ENCODE measurements around the gene HECW1. TPM values are rescaled to one million over a fixed set of nuclear protein-coding genes. Genes with fewer than 3 reads are reported as not detected.

The HECW1 gene
- total RNA-seq (under 1 TPM in 1 of 2 donors, not detected in 1; 0.05 TPM), polyA plus RNA-seq (not detected)

GRCh38 chr7:43112459-43112940, at the start of gene HECW1:
Gene HECW1 (plus strand): TSS chr7:43112647. CDS start chr7:43243906, 131,259 bp downstream.
- peaks cover 0 to 24% (median 10%) of the 10 kb centered on the region in 4 donors for H3K27me3 ChIP-seq (ENCODE audit: control insufficient read depth in 4 of 4, insufficient read depth in 4 of 4, low read length in 3 of 4)
- 3% methylated on average over 46 of the region's 46 CpGs for WGBS

GRCh38 chr7:43071604-43072003, 40.8 kb upstream of the HECW1 start:
- H3K27me3 ChIP-seq (ENCODE audit: control insufficient read depth in 4 of 4, insufficient read depth in 4 of 4, low read length in 3 of 4) = no peaks in the 10 kb centered on the region
- H3K9me3 ChIP-seq (ENCODE audit: control insufficient read depth in 4 of 4, low read length in 3 of 4) = no peaks in the 10 kb centered on the region
- 45% methylated on average over 7 of the region's 7 CpGs for WGBS
- DNase-seq (ENCODE audit: low spot score) = no peak
- H3K9ac ChIP-seq (ENCODE audit: low read depth in 1 of 2, low read length in 2 of 2) = no peak overlapping the region
- no peaks in the 10 kb centered on the region for H3K4me1 ChIP-seq (ENCODE audit: control insufficient read depth in 4 of 4, insufficient read depth in 4 of 4, low read length in 3 of 4)
- H3K4me3 ChIP-seq (ENCODE audit: low read depth in 1 of 3, low read length in 3 of 3) = no peak overlapping the region
- TF ChIP-seq FOXA1 (IDR thresholded peaks at IDR 0.05) = no peak
- no peak for TF ChIP-seq FOXA2 (IDR thresholded peaks at IDR 0.05)
- no peak for TF ChIP-seq MAX (IDR thresholded peaks at IDR 0.05)
- no peak for TF ChIP-seq ATF3 (IDR thresholded peaks at IDR 0.05)
- peak; percentile 7 for TF ChIP-seq CTCF (IDR thresholded peaks at IDR 0.05; ENCODE audit: low read depth, low read length, missing input control)
- no peaks in the 10 kb centered on the region for H3K36me3 ChIP-seq (ENCODE audit: control insufficient read depth in 4 of 4, insufficient read depth in 3 of 4, low read depth in 1 of 4, low read length in 3 of 4)
- H3K27ac ChIP-seq (ENCODE audit: low read depth in 1 of 2, low read length in 2 of 2) = no peak overlapping the region

More at GRCh38 chr7:43112459-43112940, at the start of gene HECW1:
- H3K9me3 ChIP-seq (ENCODE audit: control insufficient read depth in 4 of 4, low read length in 3 of 4) = no peaks in the 10 kb centered on the region
- no peak within 1 kb of the TSS for H3K9ac ChIP-seq (ENCODE audit: low read depth in 1 of 2, low read length in 2 of 2)
- peaks cover 0 to 17% (median 3%) of the 10 kb centered on the region in 4 donors for H3K4me1 ChIP-seq (ENCODE audit: control insufficient read depth in 4 of 4, insufficient read depth in 4 of 4, low read length in 3 of 4)
- H3K4me3 ChIP-seq (ENCODE audit: low read depth in 1 of 3, low read length in 3 of 3) = peak within 1 kb of the TSS in 1 of 3 donors; percentile 29
- TF ChIP-seq NR2F2 (IDR thresholded peaks at IDR 0.05) (no peak), FOXA2 (IDR thresholded peaks at IDR 0.05) (no peak), EGR1 (IDR thresholded peaks at IDR 0.05; ENCODE audit: low read depth in 2 of 2) (no peak), SP1 (IDR thresholded peaks at IDR 0.05) (no peak), TAF1 (conservative IDR thresholded peaks at IDR 0.05) (no peak), ATF3 (IDR thresholded peaks at IDR 0.05) (no peak)
- TF ChIP-seq, protein P1, sequence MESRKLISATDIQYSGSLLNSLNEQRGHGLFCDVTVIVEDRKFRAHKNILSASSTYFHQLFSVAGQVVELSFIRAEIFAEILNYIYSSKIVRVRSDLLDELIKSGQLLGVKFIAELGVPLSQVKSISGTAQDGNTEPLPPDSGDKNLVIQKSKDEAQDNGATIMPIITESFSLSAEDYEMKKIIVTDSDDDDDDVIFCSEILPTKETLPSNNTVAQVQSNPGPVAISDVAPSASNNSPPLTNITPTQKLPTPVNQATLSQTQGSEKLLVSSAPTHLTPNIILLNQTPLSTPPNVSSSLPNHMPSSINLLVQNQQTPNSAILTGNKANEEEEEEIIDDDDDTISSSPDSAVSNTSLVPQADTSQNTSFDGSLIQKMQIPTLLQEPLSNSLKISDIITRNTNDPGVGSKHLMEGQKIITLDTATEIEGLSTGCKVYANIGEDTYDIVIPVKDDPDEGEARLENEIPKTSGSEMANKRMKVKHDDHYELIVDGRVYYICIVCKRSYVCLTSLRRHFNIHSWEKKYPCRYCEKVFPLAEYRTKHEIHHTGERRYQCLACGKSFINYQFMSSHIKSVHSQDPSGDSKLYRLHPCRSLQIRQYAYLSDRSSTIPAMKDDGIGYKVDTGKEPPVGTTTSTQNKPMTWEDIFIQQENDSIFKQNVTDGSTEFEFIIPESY (IDR thresholded peaks at IDR 0.05) = no peak
- TF ChIP-seq, protein P2, sequence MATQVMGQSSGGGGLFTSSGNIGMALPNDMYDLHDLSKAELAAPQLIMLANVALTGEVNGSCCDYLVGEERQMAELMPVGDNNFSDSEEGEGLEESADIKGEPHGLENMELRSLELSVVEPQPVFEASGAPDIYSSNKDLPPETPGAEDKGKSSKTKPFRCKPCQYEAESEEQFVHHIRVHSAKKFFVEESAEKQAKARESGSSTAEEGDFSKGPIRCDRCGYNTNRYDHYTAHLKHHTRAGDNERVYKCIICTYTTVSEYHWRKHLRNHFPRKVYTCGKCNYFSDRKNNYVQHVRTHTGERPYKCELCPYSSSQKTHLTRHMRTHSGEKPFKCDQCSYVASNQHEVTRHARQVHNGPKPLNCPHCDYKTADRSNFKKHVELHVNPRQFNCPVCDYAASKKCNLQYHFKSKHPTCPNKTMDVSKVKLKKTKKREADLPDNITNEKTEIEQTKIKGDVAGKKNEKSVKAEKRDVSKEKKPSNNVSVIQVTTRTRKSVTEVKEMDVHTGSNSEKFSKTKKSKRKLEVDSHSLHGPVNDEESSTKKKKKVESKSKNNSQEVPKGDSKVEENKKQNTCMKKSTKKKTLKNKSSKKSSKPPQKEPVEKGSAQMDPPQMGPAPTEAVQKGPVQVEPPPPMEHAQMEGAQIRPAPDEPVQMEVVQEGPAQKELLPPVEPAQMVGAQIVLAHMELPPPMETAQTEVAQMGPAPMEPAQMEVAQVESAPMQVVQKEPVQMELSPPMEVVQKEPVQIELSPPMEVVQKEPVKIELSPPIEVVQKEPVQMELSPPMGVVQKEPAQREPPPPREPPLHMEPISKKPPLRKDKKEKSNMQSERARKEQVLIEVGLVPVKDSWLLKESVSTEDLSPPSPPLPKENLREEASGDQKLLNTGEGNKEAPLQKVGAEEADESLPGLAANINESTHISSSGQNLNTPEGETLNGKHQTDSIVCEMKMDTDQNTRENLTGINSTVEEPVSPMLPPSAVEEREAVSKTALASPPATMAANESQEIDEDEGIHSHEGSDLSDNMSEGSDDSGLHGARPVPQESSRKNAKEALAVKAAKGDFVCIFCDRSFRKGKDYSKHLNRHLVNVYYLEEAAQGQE (IDR thresholded peaks at IDR 0.05) = no peak
- no peak within 1 kb of the TSS for H3K27ac ChIP-seq (ENCODE audit: low read depth in 1 of 2, low read length in 2 of 2)
- H3K36me3 ChIP-seq (ENCODE audit: control insufficient read depth in 4 of 4, insufficient read depth in 3 of 4, low read depth in 1 of 4, low read length in 3 of 4) = no peaks in the 10 kb centered on the region
- no peak for DNase-seq (ENCODE audit: low spot score)
